ENCODE results near the gene WFDC6. TPM values are rescaled to one million over a fixed set of nuclear protein-coding genes. Genes with fewer than 3 reads are reported as not detected.

WFDC6 gene
- total and polyA plus RNA-seq, 9 donors: not detected

DNA sequence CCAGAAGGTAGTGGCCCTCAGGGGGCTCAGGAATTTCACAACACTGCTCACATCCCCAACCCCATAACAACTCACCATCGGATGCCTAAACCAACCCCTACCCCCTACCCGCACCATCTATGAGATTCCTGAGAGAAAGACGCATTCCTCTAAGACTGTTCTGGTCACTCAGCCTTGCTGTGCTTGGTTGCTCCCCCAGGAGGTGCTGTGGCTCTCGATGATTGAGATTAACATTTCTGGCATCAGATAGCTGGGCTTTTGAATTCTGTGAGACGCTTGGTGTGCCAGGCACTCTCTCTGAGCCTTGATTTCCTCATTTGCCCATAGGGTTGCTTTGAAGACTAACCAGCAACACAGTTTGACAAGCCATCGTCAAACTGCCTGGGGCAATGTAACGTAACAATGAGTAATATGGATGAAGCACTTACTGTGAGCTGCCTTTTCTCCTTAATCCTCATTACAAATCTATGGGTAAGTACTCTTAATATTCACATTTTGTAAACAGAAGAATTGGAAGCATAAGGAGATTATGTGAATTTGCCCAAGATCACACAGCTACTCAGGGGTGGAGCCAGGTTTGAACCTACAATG, 978 bp downstream of the WFDC6 start:
- no peak overlapping the region for H3K27ac ChIP-seq
- no peak overlapping the region for H3K4me3 ChIP-seq
- H3K27me3 ChIP-seq: no peaks in the 10 kb centered on the region
- TF ChIP-seq EP300 (IDR thresholded peaks at IDR 0.05) (no peak), POLR2A (IDR thresholded peaks at IDR 0.05) (no peak)
- TF ChIP-seq, protein P1, sequence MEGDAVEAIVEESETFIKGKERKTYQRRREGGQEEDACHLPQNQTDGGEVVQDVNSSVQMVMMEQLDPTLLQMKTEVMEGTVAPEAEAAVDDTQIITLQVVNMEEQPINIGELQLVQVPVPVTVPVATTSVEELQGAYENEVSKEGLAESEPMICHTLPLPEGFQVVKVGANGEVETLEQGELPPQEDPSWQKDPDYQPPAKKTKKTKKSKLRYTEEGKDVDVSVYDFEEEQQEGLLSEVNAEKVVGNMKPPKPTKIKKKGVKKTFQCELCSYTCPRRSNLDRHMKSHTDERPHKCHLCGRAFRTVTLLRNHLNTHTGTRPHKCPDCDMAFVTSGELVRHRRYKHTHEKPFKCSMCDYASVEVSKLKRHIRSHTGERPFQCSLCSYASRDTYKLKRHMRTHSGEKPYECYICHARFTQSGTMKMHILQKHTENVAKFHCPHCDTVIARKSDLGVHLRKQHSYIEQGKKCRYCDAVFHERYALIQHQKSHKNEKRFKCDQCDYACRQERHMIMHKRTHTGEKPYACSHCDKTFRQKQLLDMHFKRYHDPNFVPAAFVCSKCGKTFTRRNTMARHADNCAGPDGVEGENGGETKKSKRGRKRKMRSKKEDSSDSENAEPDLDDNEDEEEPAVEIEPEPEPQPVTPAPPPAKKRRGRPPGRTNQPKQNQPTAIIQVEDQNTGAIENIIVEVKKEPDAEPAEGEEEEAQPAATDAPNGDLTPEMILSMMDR (IDR thresholded peaks at IDR 0.05): no peak
- DNase-seq: no peak
- intact Hi-C loops (cut with DNase I): no loop called here
- WGBS, 3 donors: 48 to 65% (median 63%) methylated on average over 7 of the region's 7 CpGs
- no peaks in the 10 kb centered on the region for H3K36me3 ChIP-seq
- no peaks in the 10 kb centered on the region for H3K9me3 ChIP-seq
- H3K4me1 ChIP-seq (ENCODE audit: insufficient read depth): no peaks in the 10 kb centered on the region

DNA sequence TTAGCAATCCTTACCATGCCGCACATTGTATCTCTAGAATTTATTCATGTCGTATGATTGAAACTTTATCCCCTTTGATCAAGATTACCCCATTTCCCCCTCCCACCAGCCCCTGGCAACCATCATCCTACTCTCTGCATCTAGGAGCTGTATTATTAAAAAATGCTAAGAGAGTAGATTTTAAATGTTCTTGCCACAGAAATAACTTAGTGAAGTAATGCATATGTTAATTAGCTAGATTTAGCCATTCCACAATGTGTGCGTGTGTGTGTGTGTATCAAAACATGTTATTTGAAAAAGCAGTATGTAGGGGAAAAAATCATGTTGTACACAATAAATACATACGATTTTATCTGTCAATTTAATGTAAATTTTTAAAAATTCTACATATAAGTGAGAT, 12.0 kb downstream of the WFDC6 start:
- DNase-seq: no peak
- H3K4me3 ChIP-seq: no peak overlapping the region
- no peaks in the 10 kb centered on the region for H3K9me3 ChIP-seq
- H3K27me3 ChIP-seq: no peaks in the 10 kb centered on the region
- no peak overlapping the region for H3K27ac ChIP-seq
- intact Hi-C loops (cut with DNase I): no loop called here
- TF ChIP-seq POLR2A (IDR thresholded peaks at IDR 0.05): no peak
- no peak for TF ChIP-seq EP300 (IDR thresholded peaks at IDR 0.05)
- H3K4me1 ChIP-seq (ENCODE audit: insufficient read depth): no peaks in the 10 kb centered on the region
- WGBS, 3 donors: 68 to 75% (median 75%) methylated on average over 4 of the region's 4 CpGs
- no peaks in the 10 kb centered on the region for H3K36me3 ChIP-seq

DNA sequence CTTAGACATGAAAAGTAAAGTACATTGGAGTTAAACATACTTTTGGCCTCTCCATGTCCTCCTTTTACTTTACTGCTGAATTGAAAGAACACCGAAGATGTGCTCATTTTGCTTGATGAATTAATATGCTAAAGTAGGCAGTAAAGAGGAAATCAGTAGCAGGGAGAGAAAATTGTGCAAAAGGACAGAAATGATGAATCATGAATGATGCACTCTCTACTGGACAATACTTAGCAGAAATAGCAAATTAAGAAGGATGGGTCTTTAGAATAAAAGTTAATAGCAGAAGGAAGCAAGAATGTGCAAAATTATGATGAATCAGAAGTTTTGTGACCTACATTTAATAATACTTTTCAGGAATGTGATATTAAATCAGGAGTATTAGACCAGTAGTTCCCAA, 15.5 kb downstream of the WFDC6 start:
- no peak overlapping the region for H3K27ac ChIP-seq
- intact Hi-C loops (cut with DNase I): no loop called here
- WGBS, 3 donors: 62 to 85% (median 78%) methylated on average over 1 of the region's 1 CpG
- H3K4me3 ChIP-seq: no peak overlapping the region
- H3K4me1 ChIP-seq (ENCODE audit: insufficient read depth): no peaks in the 10 kb centered on the region
- no peaks in the 10 kb centered on the region for H3K27me3 ChIP-seq
- H3K9me3 ChIP-seq: no peaks in the 10 kb centered on the region
- no peak for DNase-seq
- no peaks in the 10 kb centered on the region for H3K36me3 ChIP-seq
- no peak for TF ChIP-seq POLR2A (IDR thresholded peaks at IDR 0.05)
- TF ChIP-seq, protein P1 (IDR thresholded peaks at IDR 0.05): no peak
- TF ChIP-seq EP300 (IDR thresholded peaks at IDR 0.05): no peak

DNA sequence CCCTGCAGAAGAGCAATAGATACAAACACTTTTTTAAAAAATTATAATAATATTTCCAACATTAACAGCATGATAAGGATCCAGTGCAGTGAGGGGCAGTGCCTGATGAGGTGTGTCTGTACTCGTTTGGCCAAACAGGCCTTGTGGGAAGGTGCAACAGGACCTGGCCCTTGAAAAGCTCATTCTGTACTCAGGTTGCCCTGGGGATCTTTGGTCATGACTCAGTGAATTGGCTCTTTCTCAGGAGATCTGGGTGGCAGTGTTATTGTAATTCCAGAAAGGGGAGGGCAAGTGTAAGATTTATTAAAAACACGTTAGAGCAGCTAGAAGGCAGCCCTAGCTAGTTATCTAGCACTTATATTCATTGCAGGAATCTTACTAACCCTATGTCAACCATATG, 21.0 kb downstream of the WFDC6 start:
- 19 to 32% (median 24%) methylated on average over 2 of the region's 2 CpGs for WGBS, 3 donors
- no peak for DNase-seq
- no peaks in the 10 kb centered on the region for H3K36me3 ChIP-seq
- H3K27ac ChIP-seq: no peak overlapping the region
- no peaks in the 10 kb centered on the region for H3K27me3 ChIP-seq
- H3K9me3 ChIP-seq: no peaks in the 10 kb centered on the region
- intact Hi-C loops (cut with DNase I): no loop called here
- no peak overlapping the region for H3K4me3 ChIP-seq
- no peaks in the 10 kb centered on the region for H3K4me1 ChIP-seq (ENCODE audit: insufficient read depth)
- TF ChIP-seq, protein P1 (IDR thresholded peaks at IDR 0.05): no peak
- no peak for TF ChIP-seq POLR2A (IDR thresholded peaks at IDR 0.05)
- no peak for TF ChIP-seq EP300 (IDR thresholded peaks at IDR 0.05)

DNA sequence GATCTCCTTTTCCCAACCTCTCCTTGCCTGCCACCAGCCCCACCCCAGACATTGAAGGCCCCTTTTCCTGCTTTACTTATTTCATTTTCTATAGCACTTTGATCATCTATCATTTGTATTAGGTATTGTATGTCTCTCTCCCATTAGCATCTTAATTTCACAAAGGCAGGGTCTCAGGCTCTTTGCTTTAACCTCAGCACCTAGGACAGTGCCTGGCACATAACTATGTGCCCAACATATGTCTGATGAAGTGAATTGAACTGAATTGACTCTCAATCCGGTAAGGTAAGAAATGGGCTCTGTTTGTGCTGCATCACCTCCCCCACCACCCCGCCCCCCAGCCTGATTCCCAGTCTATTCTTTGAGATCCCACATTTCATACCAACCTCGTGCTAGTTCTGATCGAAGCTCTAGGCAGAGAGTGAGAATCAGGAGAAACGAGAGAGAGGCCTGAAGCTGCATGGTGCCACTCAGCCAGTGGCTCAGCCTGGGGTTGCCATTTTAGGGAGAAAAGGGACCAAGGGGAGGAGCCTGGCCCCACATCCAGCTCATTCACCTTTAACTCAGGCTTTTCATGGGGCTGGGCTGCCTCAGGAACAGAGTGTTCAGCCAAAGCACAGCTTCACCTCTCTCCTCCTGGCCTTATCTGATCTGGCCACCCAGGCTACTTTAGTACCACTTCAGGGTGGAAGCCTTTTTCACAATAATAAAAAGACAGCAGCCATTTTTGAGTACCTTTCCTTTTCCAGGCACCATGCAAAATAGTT, 24.0 kb downstream of the WFDC6 start, which contains the start of gene SPINT3:
SPINT3 (minus strand) TSS at position 476 of the 767 bp plus-strand sequence; CDS start at position 462, 14 bp downstream.
- no peak within 1 kb of the TSS for H3K27ac ChIP-seq
- no peaks in the 10 kb centered on the region for H3K9me3 ChIP-seq
- no peak for DNase-seq
- H3K36me3 ChIP-seq: no peaks in the 10 kb centered on the region
- H3K4me3 ChIP-seq: no peak within 1 kb of the TSS
- intact Hi-C loops (cut with DNase I): no loop called here
- H3K27me3 ChIP-seq: no peaks in the 10 kb centered on the region
- WGBS, 3 donors: 56 to 75% (median 67%) methylated on average over 5 of the region's 5 CpGs
- TF ChIP-seq POLR2A (IDR thresholded peaks at IDR 0.05): no peak
- TF ChIP-seq, protein P1 (IDR thresholded peaks at IDR 0.05): no peak
- TF ChIP-seq EP300 (IDR thresholded peaks at IDR 0.05): no peak
- no peaks in the 10 kb centered on the region for H3K4me1 ChIP-seq (ENCODE audit: insufficient read depth)

Data from ovary (tissue), 9 donors.